GM12864 (cell line): ENCODE data around the gene OSBPL5.

Experiments
- DNase-seq: peaks from one replicate; pipeline ENCODE4 v3.0.0-alpha.2; 2011; ENCODE audit warnings: low read depth
- H3K4me3 ChIP-seq: 2 replicates; pipeline ENCODE4 v1.5.1; 2011; ENCODE audit warnings: mild to moderate bottlenecking, low read depth, low read length, control low read depth
- CTCF ChIP-seq: IDR thresholded peaks from 2 replicates; pipeline ENCODE4 v1.5.1; 2011; ENCODE audit warnings: low read depth, mild to moderate bottlenecking, moderate library complexity, low read length, control low read depth, inconsistent platforms; ENCODE audit errors: missing control alignments

OSBPL5 gene

DNA sequence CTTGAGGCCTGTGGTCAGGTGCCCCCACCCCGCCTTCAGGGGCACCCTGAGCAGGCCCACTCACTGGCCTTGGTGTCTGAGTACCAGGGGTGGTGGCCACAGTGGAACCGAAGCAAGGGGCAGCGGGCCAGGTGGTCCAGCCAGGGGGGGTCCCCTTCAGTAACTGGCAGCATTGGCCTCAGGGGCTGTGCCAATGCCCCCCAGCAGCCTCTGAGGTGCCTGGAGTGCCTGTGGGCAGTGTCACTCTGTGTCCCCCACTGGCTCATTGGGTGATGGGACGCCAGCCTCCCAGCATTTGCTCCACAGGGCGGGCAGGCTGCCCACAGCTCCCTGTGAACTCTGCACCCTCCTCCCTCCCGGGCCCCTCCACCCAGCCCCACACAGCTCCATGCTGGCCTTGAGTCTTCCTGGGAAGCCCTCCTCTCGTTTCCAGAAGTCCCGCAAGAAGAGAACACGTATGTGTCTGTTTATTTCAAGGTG, 78.4 kb downstream of the OSBPL5 start:
- no peak for TF ChIP-seq CTCF

DNA sequence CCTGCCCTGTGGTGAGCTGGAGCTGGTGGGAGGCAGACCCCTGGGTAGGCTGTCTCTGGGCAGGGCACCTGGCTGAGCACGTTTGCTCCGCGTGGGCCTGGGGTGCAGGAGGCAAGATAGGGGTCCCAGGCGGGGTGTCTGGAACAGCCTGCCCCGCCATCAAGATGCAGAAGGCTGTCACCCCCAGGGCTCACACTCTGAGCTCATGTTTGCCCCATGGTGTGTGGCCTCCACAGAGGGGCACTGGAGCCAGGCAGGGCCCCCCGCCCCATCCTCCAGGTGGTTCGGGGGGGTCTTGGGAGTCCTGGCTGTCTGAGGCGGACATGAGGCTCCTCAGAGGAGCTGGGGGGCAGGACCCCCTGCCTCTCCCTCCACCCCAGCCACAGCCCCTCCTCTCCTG, 79.0 kb downstream of the OSBPL5 start:
- TF ChIP-seq CTCF = no peak
- no peak for DNase-seq
- no peak overlapping the region for H3K4me3 ChIP-seq

More for the DNA sequence above, 78.4 kb downstream of the OSBPL5 start:
- H3K4me3 ChIP-seq = no peak overlapping the region
- DNase-seq = no peak

- no peak for DNase-seq
- no peak overlapping the region for H3K4me3 ChIP-seq
- no peak for TF ChIP-seq CTCF
These were observed 80.1 kb downstream of the OSBPL5 start for GRCh38 chr11:3085052-3085451.

DNA sequence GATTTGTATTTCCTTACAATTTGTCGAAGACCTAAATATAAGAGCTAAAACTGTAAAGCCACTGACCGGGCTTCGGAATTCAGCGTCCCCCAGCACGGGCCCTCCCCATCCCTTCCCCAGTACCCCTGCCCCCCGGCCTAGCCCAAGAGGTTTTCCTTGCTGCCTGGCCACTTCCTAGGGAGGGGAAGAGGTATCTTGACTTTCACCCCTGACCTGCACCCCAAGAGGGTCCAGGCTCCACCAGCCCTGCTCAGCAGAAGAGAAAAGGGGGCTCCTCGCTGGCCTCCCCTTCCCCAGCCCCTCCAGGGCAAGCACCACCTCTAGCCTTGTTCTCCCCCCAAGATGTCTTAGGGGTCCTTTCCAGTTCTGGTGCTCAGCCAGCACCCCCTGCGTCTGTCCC, 81.8 kb downstream of the OSBPL5 start:
- no peak for DNase-seq
- no peak overlapping the region for H3K4me3 ChIP-seq
- TF ChIP-seq CTCF = no peak

DNA sequence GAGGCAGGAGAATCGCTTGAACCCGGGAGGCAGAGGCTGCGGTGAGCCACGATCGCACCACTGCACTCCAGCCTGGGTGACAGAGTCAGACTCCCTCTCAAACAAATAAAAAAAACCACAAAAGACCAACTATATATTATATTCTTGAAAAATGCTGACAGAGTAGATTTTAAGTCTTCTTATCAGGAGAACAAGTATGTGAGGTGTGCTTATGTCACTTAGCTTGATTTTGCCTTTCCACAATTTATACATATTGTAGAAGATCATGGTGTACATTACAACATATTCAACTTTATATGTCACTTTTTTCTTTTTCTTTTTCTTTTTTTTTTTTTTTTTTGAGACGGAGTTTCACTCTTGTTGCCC, 83.7 kb downstream of the OSBPL5 start:
- TF ChIP-seq CTCF = no peak
- H3K4me3 ChIP-seq = no peak overlapping the region
- no peak for DNase-seq

- no peak for DNase-seq
- H3K4me3 ChIP-seq = no peak overlapping the region
- no peak for TF ChIP-seq CTCF
These were observed 84.3 kb downstream of the OSBPL5 start for GRCh38 chr11:3080733-3081385.

DNA sequence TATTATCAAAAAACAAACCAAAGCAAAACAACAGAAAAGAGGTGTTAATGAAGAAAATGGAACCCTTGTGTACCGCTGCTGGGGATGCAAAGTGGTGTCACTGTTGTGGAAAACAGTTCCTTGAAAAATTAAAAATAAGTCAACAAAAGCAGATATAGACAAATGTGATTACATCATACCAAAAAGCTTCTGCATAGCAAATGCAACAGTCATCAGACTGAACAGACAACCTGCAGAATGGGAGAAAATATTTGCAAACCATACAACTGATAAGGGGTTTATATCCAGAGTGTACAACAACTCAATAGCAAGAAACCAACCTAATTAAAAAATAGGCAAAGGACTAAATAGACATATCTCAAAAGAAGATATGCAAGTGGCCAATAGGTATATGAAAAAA, 85.0 kb downstream of the OSBPL5 start:
- DNase-seq = no peak
- H3K4me3 ChIP-seq = no peak overlapping the region
- TF ChIP-seq CTCF = no peak
